Panc1 (cell line): ENCODE measurements around the gene MRPL40. TPM values are rescaled to one million over a fixed set of nuclear protein-coding genes. Genes with fewer than 3 reads are reported as not detected.

Source experiments
- ATAC-seq: fragments of 200-7000 bp; cut with Tn5 transposase; 2 replicates; pipeline ENCODE4 v1.9.1; 2020; ENCODE audit warnings: mild to moderate bottlenecking, moderate library complexity
- BruUV-seq: library from RNA; stranded (reverse); fragments of 400-500 nt; replicated peaks from 2 replicates; lab custom pipeline; 2021; lab: Mats Ljungman, UMichigan
- CTCF ChIA-PET: fragments of 300-600 bp; sonication (Branson Sonifier 250); formaldehyde crosslinking; loops from one replicate; lab custom pipeline; 2022; ENCODE audit warnings: antibody characterized with exemption; lab: Charles Lee
- POLR2A ChIA-PET: fragments of 300-600 bp; sonication (Branson Sonifier 250); formaldehyde crosslinking; loops from one replicate; lab custom pipeline; 2022; ENCODE audit warnings: antibody characterized with exemption; lab: Charles Lee
- DNase-seq: peaks from one replicate; pipeline ENCODE4 v3.0.0-alpha.2; 2010; ENCODE audit warnings: low read depth, low spot score
- H3K27ac ChIP-seq: 2 replicates; pipeline ENCODE4 v1.5.1; 2011; ENCODE audit warnings: mild to moderate bottlenecking, low read length, inconsistent platforms
- H3K27me3 ChIP-seq: fragments of 200-500 bp; sonication (Bioruptor generic); 2 replicates; pipeline ENCODE4 v1.6.0; 2014; ENCODE audit warnings: low read length, inconsistent platforms; ENCODE audit not compliant: control insufficient read depth, insufficient read depth
- H3K36me3 ChIP-seq: fragments of 200-500 bp; sonication (Bioruptor generic); 2 replicates; pipeline ENCODE4 v1.5.1; 2014; ENCODE audit warnings: inconsistent platforms, mild to moderate bottlenecking, low read length, moderate library complexity; ENCODE audit not compliant: control insufficient read depth, insufficient read depth
- H3K4me1 ChIP-seq: 2 replicates; pipeline ENCODE4 v1.5.1; 2011; ENCODE audit warnings: inconsistent platforms, mild to moderate bottlenecking, low read length, moderate library complexity; ENCODE audit not compliant: control insufficient read depth, insufficient read depth
- H3K4me3 ChIP-seq, 2 experiments: 2 replicates each; pipeline ENCODE4 v1.5.1; 2011 to 2012; ENCODE audit warnings: low read depth in 2 of 2, low read length in 2 of 2, mild to moderate bottlenecking in 2 of 2, inconsistent platforms in 1 of 2, moderate library complexity in 1 of 2
- H3K9me3 ChIP-seq: fragments of 200-500 bp; sonication (Bioruptor generic); 2 replicates; pipeline ENCODE4 v1.5.1; 2014; ENCODE audit warnings: low read depth, mild to moderate bottlenecking, inconsistent platforms, low read length, moderate library complexity; ENCODE audit not compliant: control insufficient read depth, insufficient read depth
- POLR2AphosphoS5 ChIP-seq: IDR thresholded peaks from 2 replicates; pipeline ENCODE4 v1.6.1; 2012; ENCODE audit warnings: mild to moderate bottlenecking, low read depth, low read length, moderate library complexity
- SIN3A ChIP-seq: IDR thresholded peaks from 2 replicates; pipeline ENCODE4 v1.6.1; 2012; ENCODE audit warnings: low read depth, mild to moderate bottlenecking, low read length, moderate library complexity, borderline replicate concordance; ENCODE audit not compliant: insufficient read depth
- TCF7L2 ChIP-seq: IDR thresholded peaks from 2 replicates; pipeline ENCODE4 v1.6.1; 2011; ENCODE audit warnings: mild to moderate bottlenecking, low read depth, low read length, inconsistent platforms
- in situ Hi-C: cut with HindIII; loops from 2 replicates; pipeline ENCODE4 v1.10.0; 2016; ENCODE audit warnings: low sequenced_read_pairs, low pct_unique_long_range_greater_than_20kb
- intact Hi-C: fragments of 100-400 bp; cut with micrococcal nuclease; formaldehyde crosslinking; loops from one replicate; pipeline ENCODE4 v1.10.0; 2022; ENCODE audit not compliant: unreplicated experiment
- total RNA-seq: library from RNA; stranded (reverse); gene quantifications from one replicate; pipeline ENCODE4 v1.2.1, GENCODE V29; 2021; ENCODE audit not compliant: unreplicated experiment
- TF ChIP-seq, protein P1 (sequence below), 2 experiments: IDR thresholded peaks; 2 replicates each; pipeline ENCODE4 v1.6.1; 2011 to 2012; ENCODE audit warnings: low read depth in 2 of 2, control low read depth in 1 of 2, low read length in 1 of 2, mild to moderate bottlenecking in 1 of 2, moderate library complexity in 1 of 2; ENCODE audit not compliant: insufficient read depth in 1 of 2
- TF ChIP-seq, protein P2 (sequence below): fragments of 450-650 bp; IDR thresholded peaks from 2 replicates; pipeline ENCODE4 v1.5.1; 2017; ENCODE audit warnings: mild to moderate bottlenecking

MRPL40 gene
- total RNA-seq, 1 experiment from 2014 or later, result 36.3 TPM

DNA sequence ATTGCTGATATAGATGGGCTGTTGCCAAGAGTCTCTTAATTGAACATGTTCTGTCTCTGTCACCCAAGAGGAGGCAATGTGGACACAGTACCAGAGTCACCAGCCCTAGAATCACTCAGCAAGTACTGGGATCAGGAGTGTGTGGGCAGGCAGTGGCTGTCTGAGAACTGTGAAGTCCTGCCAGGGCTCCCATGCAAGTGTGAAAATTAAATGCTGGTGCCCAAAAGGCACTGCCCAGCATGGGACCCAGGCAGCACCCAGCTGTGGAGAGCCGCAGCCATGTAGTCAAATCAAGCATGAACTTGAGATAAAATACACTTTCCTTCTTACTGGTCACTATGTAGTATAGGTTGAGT lies 20.7 kb upstream of the MRPL40 start:
- DNase-seq (no peak), ATAC-seq (no peak)
- Histone ChIP-seq H3K9me3 (no peaks in the 10 kb centered on the region), H3K4me3 (no peak overlapping the region), H3K27ac (no peak overlapping the region), H3K27me3 (no peaks in the 10 kb centered on the region), H3K4me1 (no peaks in the 10 kb centered on the region), H3K36me3 (no peaks in the 10 kb centered on the region)
- intact Hi-C loops, result no loop called here
- POLR2A ChIA-PET, result interaction anchor here (0.5 kb wide), 1 partner anchor 27 kb away, joined by 3 read pairs; no protein-coding TSS in a partner anchor
- CTCF ChIA-PET, result interaction anchor here (0.7 kb wide), 1 partner anchor 655 kb away, joined by 3 read pairs; no protein-coding TSS in a partner anchor
- TF ChIP-seq, protein P1, sequence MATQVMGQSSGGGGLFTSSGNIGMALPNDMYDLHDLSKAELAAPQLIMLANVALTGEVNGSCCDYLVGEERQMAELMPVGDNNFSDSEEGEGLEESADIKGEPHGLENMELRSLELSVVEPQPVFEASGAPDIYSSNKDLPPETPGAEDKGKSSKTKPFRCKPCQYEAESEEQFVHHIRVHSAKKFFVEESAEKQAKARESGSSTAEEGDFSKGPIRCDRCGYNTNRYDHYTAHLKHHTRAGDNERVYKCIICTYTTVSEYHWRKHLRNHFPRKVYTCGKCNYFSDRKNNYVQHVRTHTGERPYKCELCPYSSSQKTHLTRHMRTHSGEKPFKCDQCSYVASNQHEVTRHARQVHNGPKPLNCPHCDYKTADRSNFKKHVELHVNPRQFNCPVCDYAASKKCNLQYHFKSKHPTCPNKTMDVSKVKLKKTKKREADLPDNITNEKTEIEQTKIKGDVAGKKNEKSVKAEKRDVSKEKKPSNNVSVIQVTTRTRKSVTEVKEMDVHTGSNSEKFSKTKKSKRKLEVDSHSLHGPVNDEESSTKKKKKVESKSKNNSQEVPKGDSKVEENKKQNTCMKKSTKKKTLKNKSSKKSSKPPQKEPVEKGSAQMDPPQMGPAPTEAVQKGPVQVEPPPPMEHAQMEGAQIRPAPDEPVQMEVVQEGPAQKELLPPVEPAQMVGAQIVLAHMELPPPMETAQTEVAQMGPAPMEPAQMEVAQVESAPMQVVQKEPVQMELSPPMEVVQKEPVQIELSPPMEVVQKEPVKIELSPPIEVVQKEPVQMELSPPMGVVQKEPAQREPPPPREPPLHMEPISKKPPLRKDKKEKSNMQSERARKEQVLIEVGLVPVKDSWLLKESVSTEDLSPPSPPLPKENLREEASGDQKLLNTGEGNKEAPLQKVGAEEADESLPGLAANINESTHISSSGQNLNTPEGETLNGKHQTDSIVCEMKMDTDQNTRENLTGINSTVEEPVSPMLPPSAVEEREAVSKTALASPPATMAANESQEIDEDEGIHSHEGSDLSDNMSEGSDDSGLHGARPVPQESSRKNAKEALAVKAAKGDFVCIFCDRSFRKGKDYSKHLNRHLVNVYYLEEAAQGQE (IDR thresholded peaks at IDR 0.05; ENCODE audit: insufficient read depth in 1 of 2, low read depth in 2 of 2, low read length in 1 of 2), result no peak
- TF ChIP-seq TCF7L2 (no peak), SIN3A (no peak), POLR2AphosphoS5 (no peak)
- TF ChIP-seq, protein P2, sequence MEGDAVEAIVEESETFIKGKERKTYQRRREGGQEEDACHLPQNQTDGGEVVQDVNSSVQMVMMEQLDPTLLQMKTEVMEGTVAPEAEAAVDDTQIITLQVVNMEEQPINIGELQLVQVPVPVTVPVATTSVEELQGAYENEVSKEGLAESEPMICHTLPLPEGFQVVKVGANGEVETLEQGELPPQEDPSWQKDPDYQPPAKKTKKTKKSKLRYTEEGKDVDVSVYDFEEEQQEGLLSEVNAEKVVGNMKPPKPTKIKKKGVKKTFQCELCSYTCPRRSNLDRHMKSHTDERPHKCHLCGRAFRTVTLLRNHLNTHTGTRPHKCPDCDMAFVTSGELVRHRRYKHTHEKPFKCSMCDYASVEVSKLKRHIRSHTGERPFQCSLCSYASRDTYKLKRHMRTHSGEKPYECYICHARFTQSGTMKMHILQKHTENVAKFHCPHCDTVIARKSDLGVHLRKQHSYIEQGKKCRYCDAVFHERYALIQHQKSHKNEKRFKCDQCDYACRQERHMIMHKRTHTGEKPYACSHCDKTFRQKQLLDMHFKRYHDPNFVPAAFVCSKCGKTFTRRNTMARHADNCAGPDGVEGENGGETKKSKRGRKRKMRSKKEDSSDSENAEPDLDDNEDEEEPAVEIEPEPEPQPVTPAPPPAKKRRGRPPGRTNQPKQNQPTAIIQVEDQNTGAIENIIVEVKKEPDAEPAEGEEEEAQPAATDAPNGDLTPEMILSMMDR, result no peak
- in situ Hi-C loops, result no loop called here
- no TSS peak for BruUV-seq

DNA sequence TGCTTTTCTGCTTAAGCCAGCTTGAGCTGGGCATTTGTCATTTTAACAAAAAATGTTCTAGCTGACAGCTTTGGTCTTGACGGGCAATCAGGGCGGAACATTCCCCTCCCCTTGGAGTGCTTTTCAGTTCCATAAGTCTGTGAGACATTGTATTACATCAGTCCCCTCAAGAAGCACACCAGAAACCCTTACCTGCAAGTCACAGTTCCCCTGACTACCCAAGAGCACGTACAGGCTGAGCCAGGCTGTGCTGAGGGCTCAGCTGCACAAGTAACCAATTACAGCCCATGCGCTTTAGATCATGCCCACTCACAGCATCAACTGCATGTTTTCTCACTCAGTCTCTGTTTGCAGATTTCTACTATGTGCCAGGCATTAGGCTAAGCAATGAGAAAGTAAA lies 19.9 kb upstream of the MRPL40 start:
- Histone ChIP-seq H3K9me3 (no peaks in the 10 kb centered on the region), H3K27ac (no peak overlapping the region), H3K36me3 (no peaks in the 10 kb centered on the region), H3K27me3 (no peaks in the 10 kb centered on the region), H3K4me3 (no peak overlapping the region), H3K4me1 (no peaks in the 10 kb centered on the region)
- no peak for TF ChIP-seq POLR2AphosphoS5
- TF ChIP-seq, protein P2, result no peak
- in situ Hi-C loops (no loop called here), intact Hi-C loops (no loop called here)
- BruUV-seq, result no TSS peak
- ChIA-PET CTCF (interaction anchor here (0.7 kb wide), 1 partner anchor 654 kb away, joined by 3 read pairs; no protein-coding TSS in a partner anchor), POLR2A (no interaction called here)
- DNase-seq (no peak), ATAC-seq (no peak)
